Thyroid gland (tissue), 4 donors: Measurements from ENCODE around the gene NPHP4.

Experiments
- CTCF ChIP-seq, 6 experiments: fragments of 200-600 bp in 3 of 6; fragments of 450-650 bp in 3 of 6; sonication (generic) in 3 of 6; IDR thresholded peaks; one replicate each; pipeline ENCODE4 v1.5.1; 2016 to 2019; ENCODE audit warnings: antibody characterized with exemption in 6 of 6, mild to moderate bottlenecking in 2 of 6, inconsistent platforms in 1 of 6, moderate library complexity in 1 of 6
- POLR2A ChIP-seq, 2 donors: fragments of 450-650 bp; IDR thresholded peaks; one replicate each; pipeline ENCODE4 v1.6.1; 2017; ENCODE audit warnings: antibody characterized with exemption in 2 of 2, mild to moderate bottlenecking in 2 of 2, moderate library complexity in 1 of 2

- TF ChIP-seq CTCF (IDR thresholded peaks at IDR 0.05) = no peak
- TF ChIP-seq POLR2A (IDR thresholded peaks at IDR 0.05) = no peak
These were observed 70.6 kb downstream of the NPHP4 start for GRCh38 chr1:5921671-5922070.
